Measurements from ENCODE around the gene PRKCB. TPM values are rescaled to one million over a fixed set of nuclear protein-coding genes. Genes with fewer than 3 reads are reported as not detected.

PRKCB gene
- total and polyA plus RNA-seq, 9 donors, result 0.38 to 5.0 (median 1.2) TPM

DNA sequence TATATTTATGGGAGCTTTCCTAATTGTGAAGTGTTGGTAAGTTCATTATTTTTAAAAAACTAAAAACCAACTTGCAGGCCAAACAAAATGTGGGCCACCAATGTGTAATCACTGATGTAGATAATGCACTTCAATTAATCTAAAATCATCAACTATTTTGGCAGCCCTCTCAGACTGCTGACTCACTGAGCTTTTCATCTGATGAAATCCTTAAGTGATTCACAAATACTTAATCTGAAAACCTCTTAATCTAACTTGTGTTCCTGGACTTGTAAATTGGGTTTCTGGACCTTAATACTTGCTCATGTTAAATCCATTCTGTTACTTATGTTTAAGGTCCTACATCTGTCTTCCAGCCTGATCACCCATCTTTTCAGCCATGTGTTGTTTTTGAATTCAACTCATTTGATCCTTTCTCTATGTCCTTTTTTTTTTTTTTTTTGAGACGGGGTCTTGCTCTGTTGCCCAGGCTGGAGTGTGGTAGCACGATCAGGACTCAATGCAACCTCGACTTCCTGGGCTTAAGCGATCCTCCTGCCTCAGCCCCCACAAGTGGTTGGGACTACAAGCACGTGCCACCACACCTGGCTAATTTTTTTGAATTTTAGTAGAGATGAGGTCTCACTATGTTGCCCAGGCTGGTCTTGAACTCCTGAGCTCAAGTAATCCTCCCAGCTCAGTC, 39.0 kb downstream of the PRKCB start:
- Histone ChIP-seq H3K27me3 (no peaks in the 10 kb centered on the region), H3K9me3 (no peaks in the 10 kb centered on the region), H3K27ac (no peak overlapping the region), H3K4me3 (no peak overlapping the region), H3K36me3 (no peaks in the 10 kb centered on the region), H3K4me1 (ENCODE audit: insufficient read depth) (no peaks in the 10 kb centered on the region)
- intact Hi-C loops (cut with DNase I), result loop anchor here in 1 of 4 donors (10.0 kb wide), 1 partner anchor 60 kb away; no protein-coding TSS in a partner anchor
- 64 to 88% (median 87%) methylated on average over 5 of the region's 5 CpGs for WGBS, 3 donors
- no peak for DNase-seq
- TF ChIP-seq EP300 (IDR thresholded peaks at IDR 0.05) (no peak), POLR2A (IDR thresholded peaks at IDR 0.05) (no peak)
- TF ChIP-seq, protein P1, sequence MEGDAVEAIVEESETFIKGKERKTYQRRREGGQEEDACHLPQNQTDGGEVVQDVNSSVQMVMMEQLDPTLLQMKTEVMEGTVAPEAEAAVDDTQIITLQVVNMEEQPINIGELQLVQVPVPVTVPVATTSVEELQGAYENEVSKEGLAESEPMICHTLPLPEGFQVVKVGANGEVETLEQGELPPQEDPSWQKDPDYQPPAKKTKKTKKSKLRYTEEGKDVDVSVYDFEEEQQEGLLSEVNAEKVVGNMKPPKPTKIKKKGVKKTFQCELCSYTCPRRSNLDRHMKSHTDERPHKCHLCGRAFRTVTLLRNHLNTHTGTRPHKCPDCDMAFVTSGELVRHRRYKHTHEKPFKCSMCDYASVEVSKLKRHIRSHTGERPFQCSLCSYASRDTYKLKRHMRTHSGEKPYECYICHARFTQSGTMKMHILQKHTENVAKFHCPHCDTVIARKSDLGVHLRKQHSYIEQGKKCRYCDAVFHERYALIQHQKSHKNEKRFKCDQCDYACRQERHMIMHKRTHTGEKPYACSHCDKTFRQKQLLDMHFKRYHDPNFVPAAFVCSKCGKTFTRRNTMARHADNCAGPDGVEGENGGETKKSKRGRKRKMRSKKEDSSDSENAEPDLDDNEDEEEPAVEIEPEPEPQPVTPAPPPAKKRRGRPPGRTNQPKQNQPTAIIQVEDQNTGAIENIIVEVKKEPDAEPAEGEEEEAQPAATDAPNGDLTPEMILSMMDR (IDR thresholded peaks at IDR 0.05), result no peak

DNA sequence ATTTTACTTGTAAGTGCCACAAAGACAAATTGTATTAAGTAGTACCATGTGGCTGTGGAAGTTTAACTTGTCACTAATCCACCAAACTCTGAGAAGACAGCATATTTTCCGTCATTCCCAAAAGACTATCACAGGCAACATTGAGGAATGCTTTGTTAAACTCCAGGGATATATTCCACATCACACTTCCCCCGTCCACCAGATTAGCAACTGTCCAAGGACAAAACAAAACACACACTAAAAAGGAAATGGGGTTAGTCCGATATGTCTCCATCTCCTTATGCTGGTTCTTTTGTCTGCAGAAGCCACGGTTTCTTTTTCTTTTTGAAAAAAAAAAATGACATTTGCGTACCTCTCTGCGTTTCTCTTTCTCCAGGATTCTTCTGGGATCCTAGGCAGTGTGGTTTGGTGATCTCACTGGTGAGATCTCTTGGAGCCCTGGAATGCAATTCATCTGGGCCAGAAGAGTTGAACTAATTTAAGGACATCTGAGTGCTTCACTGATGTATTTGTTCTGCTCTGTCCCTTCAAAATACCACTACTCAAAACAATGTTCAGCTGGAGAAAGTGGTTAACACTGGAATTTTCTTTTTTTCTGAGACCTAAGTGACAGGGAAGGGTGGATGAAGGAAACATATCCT, 40.6 kb downstream of the PRKCB start:
- Histone ChIP-seq H3K4me3 (no peak overlapping the region), H3K9me3 (no peaks in the 10 kb centered on the region), H3K36me3 (no peaks in the 10 kb centered on the region), H3K27me3 (no peaks in the 10 kb centered on the region), H3K27ac (no peak overlapping the region), H3K4me1 (ENCODE audit: insufficient read depth) (no peaks in the 10 kb centered on the region)
- intact Hi-C loops (cut with DNase I), result loop anchor here in 1 of 4 donors (10.0 kb wide), 1 partner anchor 58 kb away; no protein-coding TSS in a partner anchor
- whole genome bisulfite sequencing, 3 donors, result 8 to 29% (median 9%) methylated on average over 6 of the region's 6 CpGs
- DNase-seq, result no peak
- TF ChIP-seq POLR2A (IDR thresholded peaks at IDR 0.05) (no peak), EP300 (IDR thresholded peaks at IDR 0.05) (no peak)
- TF ChIP-seq, protein P1 (IDR thresholded peaks at IDR 0.05), result no peak

DNA sequence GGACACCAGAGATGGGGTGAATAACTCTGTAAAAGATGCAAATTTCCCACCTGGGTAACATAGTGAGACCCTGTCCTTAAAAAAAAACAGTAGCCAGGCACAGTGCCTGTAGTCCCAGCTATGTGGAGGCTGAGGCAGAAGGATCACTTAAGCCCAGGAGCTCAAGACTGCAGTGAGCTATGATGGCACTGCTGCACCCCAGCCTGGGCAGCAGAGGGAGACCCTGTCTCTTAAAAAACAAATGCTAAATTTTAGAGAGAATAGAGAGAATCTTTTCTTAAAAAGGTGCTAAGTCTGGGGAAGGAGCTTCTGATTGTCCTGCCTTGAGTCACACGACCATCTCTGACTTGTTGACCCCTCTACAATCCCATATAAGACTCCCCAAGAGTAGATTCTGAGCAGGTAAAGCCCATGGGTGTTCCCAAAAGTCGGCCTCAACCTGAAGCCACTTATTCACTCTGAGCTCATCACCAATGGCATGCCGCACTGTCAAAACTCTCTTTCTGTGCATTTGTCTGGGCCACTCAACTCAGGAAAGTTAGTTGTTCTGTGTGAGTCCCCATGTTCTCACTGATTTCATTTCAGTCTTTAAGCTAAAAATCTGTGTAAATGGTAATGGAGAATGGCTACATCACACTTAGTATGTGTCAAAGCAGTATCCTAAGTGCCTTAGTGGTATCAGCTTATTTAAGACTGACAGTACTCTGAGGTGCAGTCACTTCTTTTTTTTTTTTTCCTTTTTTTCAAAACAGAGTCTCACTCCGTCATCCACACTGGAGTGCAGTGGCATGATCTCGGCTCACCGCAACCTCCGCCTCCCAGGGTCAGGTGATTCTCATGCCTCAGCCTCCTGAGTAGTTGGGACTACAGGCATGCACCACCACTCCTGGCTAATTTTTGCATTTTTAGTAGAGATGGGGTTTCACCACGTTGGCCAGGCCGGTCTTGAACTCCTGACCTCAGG, 41.6 kb downstream of the PRKCB start:
- Histone ChIP-seq H3K27me3 (no peaks in the 10 kb centered on the region), H3K27ac (no peak overlapping the region), H3K36me3 (no peaks in the 10 kb centered on the region), H3K4me1 (ENCODE audit: insufficient read depth) (no peaks in the 10 kb centered on the region), H3K9me3 (no peaks in the 10 kb centered on the region), H3K4me3 (no peak overlapping the region)
- WGBS, 3 donors, result 83 to 85% (median 85%) methylated on average over 9 of the region's 9 CpGs
- intact Hi-C loops (cut with DNase I), result loop anchor here in 1 of 4 donors (10.0 kb wide), 1 partner anchor 57 kb away; no protein-coding TSS in a partner anchor
- TF ChIP-seq, protein P1 (IDR thresholded peaks at IDR 0.05), result no peak
- TF ChIP-seq EP300 (IDR thresholded peaks at IDR 0.05) (no peak), POLR2A (IDR thresholded peaks at IDR 0.05) (no peak)
- DNase-seq, result no peak

DNA sequence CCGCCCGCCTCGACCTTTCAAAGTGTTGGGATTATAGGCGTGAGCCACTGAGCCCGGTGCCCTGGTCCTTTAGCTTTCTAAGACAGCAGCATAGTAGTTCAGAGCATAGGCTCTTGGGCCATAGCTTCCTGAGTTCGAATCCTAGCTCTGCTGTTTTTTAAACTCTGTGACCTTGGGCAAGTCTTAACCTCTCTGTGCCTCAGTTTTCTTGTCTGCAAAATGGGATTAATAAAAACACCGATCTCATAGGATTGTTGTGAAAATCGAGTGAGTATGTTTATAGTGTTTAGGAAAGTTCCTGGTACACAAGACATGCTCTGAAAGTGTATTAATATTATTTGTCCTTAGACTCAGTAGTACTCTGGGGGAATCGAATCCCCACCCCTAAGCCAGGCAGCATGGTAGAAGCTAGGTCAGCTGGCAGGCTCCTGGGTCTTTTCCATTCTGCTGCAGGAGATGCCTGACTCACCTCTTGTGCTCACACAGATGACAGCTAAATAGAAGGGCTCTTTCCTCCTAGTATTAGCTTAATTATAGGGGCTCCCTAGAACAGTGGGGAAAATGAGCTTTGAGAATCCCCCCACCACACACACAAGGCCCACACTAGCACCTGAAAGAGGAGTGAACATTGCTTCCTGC, 44.1 kb downstream of the PRKCB start:
- H3K36me3 ChIP-seq, result no peaks in the 10 kb centered on the region
- WGBS, 3 donors, result 83 to 93% (median 91%) methylated on average over 9 of the region's 9 CpGs
- H3K4me1 ChIP-seq (ENCODE audit: insufficient read depth), result no peaks in the 10 kb centered on the region
- intact Hi-C loops (cut with DNase I), result loop anchor here in 1 of 4 donors (10.0 kb wide), 1 partner anchor 55 kb away; no protein-coding TSS in a partner anchor
- no peak overlapping the region for H3K27ac ChIP-seq
- H3K27me3 ChIP-seq, result no peaks in the 10 kb centered on the region
- H3K4me3 ChIP-seq, result no peak overlapping the region
- TF ChIP-seq POLR2A (IDR thresholded peaks at IDR 0.05) (no peak), EP300 (IDR thresholded peaks at IDR 0.05) (no peak)
- TF ChIP-seq, protein P1 (IDR thresholded peaks at IDR 0.05), result no peak
- no peak for DNase-seq
- H3K9me3 ChIP-seq, result no peaks in the 10 kb centered on the region

Data from ovary (tissue), 9 donors.